GM12878 (cell line): ENCODE data around the gene AGTR2. TPM values are rescaled to one million over a fixed set of nuclear protein-coding genes. Genes with fewer than 3 reads are reported as not detected.
"Not testable (repeated sequence)": the region's sequence is repeated elsewhere in the genome, so short reads cannot be mapped to it uniquely, and the experiment has no call there.

Experiments used
- ATAC-seq: fragments of 200-7000 bp; cut with Tn5 transposase; 3 replicates; pipeline ENCODE4 v1.9.1; 2020; ENCODE audit warnings: mild to moderate bottlenecking, moderate library complexity
- BruUV-seq: library from RNA; stranded (reverse); fragments of 400-500 nt; replicated peaks from 2 replicates; lab custom pipeline; 2021; lab: Mats Ljungman, UMichigan
- CTCF ChIA-PET: fragments of 300-600 bp; sonication (Branson Sonifier 250); formaldehyde crosslinking; extraction: SDS; loops from one replicate; lab custom pipeline; 2021; ENCODE audit warnings: inconsistent platforms; lab: Yijun Ruan, JAX
- POLR2A ChIA-PET: fragments of 350-600 bp; formaldehyde crosslinking; extraction: SDS; loops from one replicate; lab custom pipeline; 2021; ENCODE audit warnings: inconsistent platforms; lab: Charles Lee
- RAD21 ChIA-PET: fragments of 300-600 bp; sonication (Branson Sonifier 250); formaldehyde crosslinking; loops from one replicate; lab custom pipeline; 2023; ENCODE audit warnings: antibody characterized with exemption; ENCODE audit not compliant: unreplicated experiment; lab: Charles Lee
- SMC1A ChIA-PET: fragments of 300-600 bp; sonication (Branson Sonifier 250); formaldehyde crosslinking; loops from one replicate; lab custom pipeline; 2023; ENCODE audit not compliant: unreplicated experiment, uncharacterized antibody; lab: Charles Lee
- DNase-seq: peaks from one replicate; pipeline ENCODE4 v3.0.0-alpha.2; 2011; ENCODE audit warnings: low read depth, low spot score
- FAIRE-seq: peaks from 3 replicates; lab custom pipeline; 2011; peaks lifted over from hg19 to GRCh38; lab: Jason Lieb, UNC
- H2AFZ ChIP-seq: 2 replicates; pipeline ENCODE4 v1.6.0; 2011; ENCODE audit warnings: low read depth, low read length, control low read depth; ENCODE audit not compliant: control insufficient read depth
- H3K27ac ChIP-seq: 2 replicates; pipeline ENCODE4 v1.5.1; 2011; ENCODE audit warnings: control low read depth; ENCODE audit not compliant: control insufficient read depth, insufficient read depth
- H3K27me3 ChIP-seq, 2 experiments: replicated peaks in 1 of 2; 2 replicates each; pipeline versions ENCODE4 v1.6.0 to v1.6.1; 2011; ENCODE audit warnings: low read length in 1 of 2; ENCODE audit not compliant: control insufficient read depth in 2 of 2, insufficient read depth in 2 of 2
- H3K36me3 ChIP-seq, 2 experiments: 2 replicates each; pipeline ENCODE4 v1.5.1; 2011; ENCODE audit warnings: low read length in 1 of 2; ENCODE audit not compliant: control insufficient read depth in 2 of 2, insufficient read depth in 2 of 2
- H3K4me1 ChIP-seq: 2 replicates; pipeline ENCODE4 v1.6.1; 2011; ENCODE audit warnings: mild to moderate bottlenecking, low read length, moderate library complexity, mixed read lengths; ENCODE audit not compliant: control insufficient read depth, insufficient read depth
- H3K4me2 ChIP-seq: 2 replicates; pipeline ENCODE4 v1.6.0; 2011; ENCODE audit warnings: control low read depth; ENCODE audit not compliant: control insufficient read depth, insufficient read depth
- H3K4me3 ChIP-seq: fragments of 200-600 bp; sonication (generic); 2 replicates; pipeline ENCODE4 v1.5.1; 2016
- H3K79me2 ChIP-seq: 2 replicates; pipeline ENCODE4 v1.6.0; 2011; ENCODE audit warnings: low read length; ENCODE audit not compliant: control insufficient read depth, insufficient read depth
- H3K9ac ChIP-seq: 2 replicates; pipeline ENCODE4 v1.8.0; 2011; ENCODE audit warnings: low read length, control low read depth, mixed read lengths; ENCODE audit not compliant: control insufficient read depth, insufficient read depth
- H3K9me3 ChIP-seq: replicated peaks from 3 replicates; pipeline ENCODE4 v1.5.1; 2011; ENCODE audit warnings: mild to moderate bottlenecking, low read length; ENCODE audit not compliant: control insufficient read depth, insufficient read depth
- H4K20me1 ChIP-seq: 2 replicates; pipeline ENCODE4 v1.6.0; 2011; ENCODE audit not compliant: control insufficient read depth, insufficient read depth
- E2F8 ChIP-seq: fragments of 450-650 bp; IDR thresholded peaks from 2 replicates; pipeline ENCODE4 v1.6.1; 2018; ENCODE audit warnings: mild to moderate bottlenecking, low read depth, moderate library complexity; ENCODE audit not compliant: partially characterized antibody
- MLLT1 ChIP-seq: fragments of 450-650 bp; IDR thresholded peaks from 2 replicates; pipeline ENCODE4 v1.6.1; 2016; ENCODE audit warnings: mild to moderate bottlenecking
- POLR2A ChIP-seq: IDR thresholded peaks from 2 replicates; pipeline ENCODE4 v1.6.1; 2011; ENCODE audit warnings: low read depth, mild to moderate bottlenecking, low read length
- RBBP5 ChIP-seq: fragments of 200-600 bp; sonication (generic); conservative IDR thresholded peaks from 2 replicates; pipeline ENCODE4 v1.6.1; 2016
- RELA ChIP-seq: fragments of 450-650 bp; IDR thresholded peaks from 2 replicates; pipeline ENCODE4 v1.8.0; 2014; ENCODE audit warnings: borderline replicate concordance; ENCODE audit not compliant: partially characterized antibody
- TCF12 ChIP-seq: IDR thresholded peaks from 2 replicates; pipeline ENCODE4 v1.6.1; 2011; ENCODE audit warnings: low read depth, mild to moderate bottlenecking, low read length
- TCF3 ChIP-seq: IDR thresholded peaks from 2 replicates; pipeline ENCODE4 v1.6.1; 2012; ENCODE audit warnings: low read depth, mild to moderate bottlenecking, low read length, borderline replicate concordance; ENCODE audit not compliant: insufficient read depth
- USF1 ChIP-seq: IDR thresholded peaks from 2 replicates; pipeline ENCODE4 v1.6.1; 2011; ENCODE audit warnings: borderline replicate concordance, low read depth, mild to moderate bottlenecking, moderate library complexity, mixed read lengths, low read length; ENCODE audit not compliant: insufficient read depth; ENCODE audit errors: extremely low read length
- ZNF622 ChIP-seq: fragments of 450-650 bp; IDR thresholded peaks from 2 replicates; pipeline ENCODE4 v1.6.1; 2017; ENCODE audit warnings: mild to moderate bottlenecking, inconsistent platforms
- WGBS: methylation state at CpG from one replicate; pipeline ENCODE4 v1.1.6; 2016; ENCODE audit warnings: low lambda C conversion rate; ENCODE audit not compliant: insufficient replicate concordance, insufficient coverage; ENCODE audit errors: missing lambda C conversion rate; 5-methylcytosine and 5-hydroxymethylcytosine counted together
- in situ Hi-C: fragments of 300-500 bp; cut with MboI; formaldehyde crosslinking; loops from 9 replicates; pipeline ENCODE4 v1.14.3; 2018; ENCODE audit warnings: mixed read lengths
- intact Hi-C: fragments of 100-400 bp; cut with micrococcal nuclease; formaldehyde crosslinking; loops from one replicate; pipeline ENCODE4 v1.14.2; 2022; ENCODE audit not compliant: unreplicated experiment
- polyA plus RNA-seq, 11 experiments: library from polyadenylated mRNA; depleted of rRNA in 4 of 11; unstranded in 6 of 11; stranded (reverse) in 5 of 11; fragments of >200 nt; fragmentation: Nextera tagmentation in 4 of 11; fragmentation: Illumina TruSeq in 1 of 11; extraction: Ambion mirVana in 4 of 11; extraction: Trizol in 1 of 11; gene quantifications; 1 replicate in 1 of 11; 2 replicates in 10 of 11; pipeline versions ENCODE4 v1.2.1 to v1.2.3, GENCODE V29; 2011 to 2016; ENCODE audit warnings: inconsistent platforms in 2 of 11, missing spikeins in 2 of 11, low read depth in 1 of 11
- total RNA-seq, 4 experiments: library from RNA; depleted of rRNA in 3 of 4; stranded (reverse); fragments of >200 nt in 3 of 4; fragmentation: Illumina TruSeq in 1 of 4; extraction: Trizol in 1 of 4; gene quantifications; 2 replicates each; pipeline versions ENCODE4 v1.2.1 to v1.2.3, GENCODE V29; 2013 to 2021
- TF ChIP-seq, protein P1 (sequence below): fragments of 450-650 bp; IDR thresholded peaks from 2 replicates; pipeline ENCODE4 v1.6.1; 2017; ENCODE audit warnings: mild to moderate bottlenecking, low read depth, inconsistent platforms; ENCODE audit not compliant: poor library complexity, severe bottlenecking

Gene AGTR2
- total and polyA plus RNA-seq, 10 of the 15 experiments (the other 5 are each of a cell fraction or from before 2014, with no cell fraction given), result 0.46 TPM; not detected in 9

- in situ Hi-C loops, result no loop called here
- Histone ChIP-seq H3K27ac (no peak overlapping the region), H3K9ac (no peak overlapping the region), H3K4me2 (no peak overlapping the region)
- TF ChIP-seq TCF3 (no peak), MLLT1 (no peak), POLR2A (no peak), ZNF622 (no peak), RBBP5 (no peak), USF1 (no peak), RELA (no peak), E2F8 (no peak), TCF12 (no peak)
- TF ChIP-seq, protein P1, sequence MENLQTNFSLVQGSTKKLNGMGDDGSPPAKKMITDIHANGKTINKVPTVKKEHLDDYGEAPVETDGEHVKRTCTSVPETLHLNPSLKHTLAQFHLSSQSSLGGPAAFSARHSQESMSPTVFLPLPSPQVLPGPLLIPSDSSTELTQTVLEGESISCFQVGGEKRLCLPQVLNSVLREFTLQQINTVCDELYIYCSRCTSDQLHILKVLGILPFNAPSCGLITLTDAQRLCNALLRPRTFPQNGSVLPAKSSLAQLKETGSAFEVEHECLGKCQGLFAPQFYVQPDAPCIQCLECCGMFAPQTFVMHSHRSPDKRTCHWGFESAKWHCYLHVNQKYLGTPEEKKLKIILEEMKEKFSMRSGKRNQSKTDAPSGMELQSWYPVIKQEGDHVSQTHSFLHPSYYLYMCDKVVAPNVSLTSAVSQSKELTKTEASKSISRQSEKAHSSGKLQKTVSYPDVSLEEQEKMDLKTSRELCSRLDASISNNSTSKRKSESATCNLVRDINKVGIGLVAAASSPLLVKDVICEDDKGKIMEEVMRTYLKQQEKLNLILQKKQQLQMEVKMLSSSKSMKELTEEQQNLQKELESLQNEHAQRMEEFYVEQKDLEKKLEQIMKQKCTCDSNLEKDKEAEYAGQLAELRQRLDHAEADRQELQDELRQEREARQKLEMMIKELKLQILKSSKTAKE, result no peak
- TF ChIP-seq, all 136 proteins: peak for 0
- FAIRE-seq (no peak), DNase-seq (no peak), ATAC-seq (no peak)
- no peaks in the 10 kb centered on the region for H3K4me1 ChIP-seq
- BruUV-seq, result no TSS peak
- H2AFZ ChIP-seq, result no peak overlapping the region
- RAD21 ChIA-PET, result no interaction called here
- POLR2A ChIA-PET, result no interaction called here
- H3K79me2 ChIP-seq, result no peaks in the 10 kb centered on the region
- no peaks in the 10 kb centered on the region for H3K36me3 ChIP-seq
- CTCF ChIA-PET, result interaction anchor here (1.1 kb wide), 1 partner anchor 8 kb away, joined by 5 read pairs; no protein-coding TSS in a partner anchor
- H3K9me3 ChIP-seq, result no peaks in the 10 kb centered on the region
- SMC1A ChIA-PET, result no interaction called here
- H3K27me3 ChIP-seq, result no peaks in the 10 kb centered on the region
- intact Hi-C loops, result no loop called here
- H4K20me1 ChIP-seq, result no peaks in the 10 kb centered on the region
- H3K4me3 ChIP-seq, result no peak overlapping the region
Measured at GRCh38 chrX:116213262-116213661, 42.7 kb downstream of the AGTR2 start.

DNA sequence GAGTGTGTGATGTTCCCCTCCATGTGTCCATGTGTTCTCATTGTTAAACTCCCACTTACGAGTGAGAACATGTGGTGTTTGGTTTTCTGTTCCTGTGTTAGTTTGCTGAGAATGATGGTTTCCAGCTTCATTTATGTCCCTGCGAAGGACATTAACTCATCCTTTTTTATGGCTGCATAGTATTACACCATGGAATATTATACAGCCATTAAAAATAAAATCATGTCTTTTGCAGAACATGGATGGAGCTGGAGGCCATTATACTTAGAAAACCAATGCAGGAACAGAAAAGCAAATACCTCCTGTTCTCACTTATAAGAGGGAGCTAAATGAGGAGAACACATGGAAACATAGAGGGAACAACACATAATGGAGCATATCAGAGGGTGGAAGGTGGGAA lies 46.5 kb downstream of the AGTR2 start:
- BruUV-seq, H3K79me2 ChIP-seq, DNase-seq, FAIRE-seq, H3K9ac ChIP-seq, POLR2A ChIA-PET, ATAC-seq, H3K4me3 ChIP-seq, in situ Hi-C loops, H4K20me1 ChIP-seq, H3K36me3 ChIP-seq, RAD21 ChIA-PET, H3K4me2 ChIP-seq, H3K27ac ChIP-seq, H3K4me1 ChIP-seq, H3K27me3 ChIP-seq, H3K9me3 ChIP-seq, SMC1A ChIA-PET, H2AFZ ChIP-seq, intact Hi-C loops: not testable (repeated sequence)
- CTCF ChIA-PET, result interaction anchor here (1.1 kb wide), 1 partner anchor 10 kb away, joined by 4 read pairs; no protein-coding TSS in a partner anchor
- WGBS, result 62% methylated on average over 2 of the region's 2 CpGs
